GM12878 (cell line): ENCODE results near the gene NUDT7. TPM values are rescaled to one million over a fixed set of nuclear protein-coding genes. Genes with fewer than 3 reads are reported as not detected.

Experiments used
- ATAC-seq: fragments of 200-7000 bp; cut with Tn5 transposase; 3 replicates; pipeline ENCODE4 v1.9.1; 2020; ENCODE audit warnings: mild to moderate bottlenecking, moderate library complexity
- BruUV-seq: library from RNA; stranded (reverse); fragments of 400-500 nt; replicated peaks from 2 replicates; lab custom pipeline; 2021; lab: Mats Ljungman, UMichigan
- CTCF ChIA-PET: fragments of 300-600 bp; sonication (Branson Sonifier 250); formaldehyde crosslinking; extraction: SDS; loops from one replicate; lab custom pipeline; 2021; ENCODE audit warnings: inconsistent platforms; lab: Yijun Ruan, JAX
- POLR2A ChIA-PET: fragments of 350-600 bp; formaldehyde crosslinking; extraction: SDS; loops from one replicate; lab custom pipeline; 2021; ENCODE audit warnings: inconsistent platforms; lab: Charles Lee
- RAD21 ChIA-PET: fragments of 300-600 bp; sonication (Branson Sonifier 250); formaldehyde crosslinking; loops from one replicate; lab custom pipeline; 2023; ENCODE audit warnings: antibody characterized with exemption; ENCODE audit not compliant: unreplicated experiment; lab: Charles Lee
- SMC1A ChIA-PET: fragments of 300-600 bp; sonication (Branson Sonifier 250); formaldehyde crosslinking; loops from one replicate; lab custom pipeline; 2023; ENCODE audit not compliant: unreplicated experiment, uncharacterized antibody; lab: Charles Lee
- DNase-seq: peaks from one replicate; pipeline ENCODE4 v3.0.0-alpha.2; 2011; ENCODE audit warnings: low read depth, low spot score
- FAIRE-seq: peaks from 3 replicates; lab custom pipeline; 2011; peaks lifted over from hg19 to GRCh38; lab: Jason Lieb, UNC
- H2AFZ ChIP-seq: 2 replicates; pipeline ENCODE4 v1.6.0; 2011; ENCODE audit warnings: low read depth, low read length, control low read depth; ENCODE audit not compliant: control insufficient read depth
- H3K27ac ChIP-seq: 2 replicates; pipeline ENCODE4 v1.5.1; 2011; ENCODE audit warnings: control low read depth; ENCODE audit not compliant: control insufficient read depth, insufficient read depth
- H3K27me3 ChIP-seq, 2 experiments: replicated peaks in 1 of 2; 2 replicates each; pipeline versions ENCODE4 v1.6.0 to v1.6.1; 2011; ENCODE audit warnings: low read length in 1 of 2; ENCODE audit not compliant: control insufficient read depth in 2 of 2, insufficient read depth in 2 of 2
- H3K36me3 ChIP-seq, 2 experiments: 2 replicates each; pipeline ENCODE4 v1.5.1; 2011; ENCODE audit warnings: low read length in 1 of 2; ENCODE audit not compliant: control insufficient read depth in 2 of 2, insufficient read depth in 2 of 2
- H3K4me1 ChIP-seq: 2 replicates; pipeline ENCODE4 v1.6.1; 2011; ENCODE audit warnings: mild to moderate bottlenecking, low read length, moderate library complexity, mixed read lengths; ENCODE audit not compliant: control insufficient read depth, insufficient read depth
- H3K4me2 ChIP-seq: 2 replicates; pipeline ENCODE4 v1.6.0; 2011; ENCODE audit warnings: control low read depth; ENCODE audit not compliant: control insufficient read depth, insufficient read depth
- H3K4me3 ChIP-seq: fragments of 200-600 bp; sonication (generic); 2 replicates; pipeline ENCODE4 v1.5.1; 2016
- H3K79me2 ChIP-seq: 2 replicates; pipeline ENCODE4 v1.6.0; 2011; ENCODE audit warnings: low read length; ENCODE audit not compliant: control insufficient read depth, insufficient read depth
- H3K9ac ChIP-seq: 2 replicates; pipeline ENCODE4 v1.8.0; 2011; ENCODE audit warnings: low read length, control low read depth, mixed read lengths; ENCODE audit not compliant: control insufficient read depth, insufficient read depth
- H3K9me3 ChIP-seq: replicated peaks from 3 replicates; pipeline ENCODE4 v1.5.1; 2011; ENCODE audit warnings: mild to moderate bottlenecking, low read length; ENCODE audit not compliant: control insufficient read depth, insufficient read depth
- H4K20me1 ChIP-seq: 2 replicates; pipeline ENCODE4 v1.6.0; 2011; ENCODE audit not compliant: control insufficient read depth, insufficient read depth
- BCLAF1 ChIP-seq: fragments of 450-650 bp; IDR thresholded peaks from 2 replicates; pipeline ENCODE4 v1.6.1; 2017; ENCODE audit warnings: antibody characterized with exemption, mild to moderate bottlenecking, moderate library complexity
- CHD1 ChIP-seq: IDR thresholded peaks from 2 replicates; pipeline ENCODE4 v1.6.1; 2012; ENCODE audit warnings: low read depth, low read length, improper control_type of control experiment
- DPF2 ChIP-seq: fragments of 450-650 bp; IDR thresholded peaks from 2 replicates; pipeline ENCODE4 v1.6.1; 2017; ENCODE audit warnings: mild to moderate bottlenecking
- FOS ChIP-seq: IDR thresholded peaks from 3 replicates; pipeline ENCODE4 v1.6.1; 2011; ENCODE audit warnings: borderline replicate concordance; ENCODE audit not compliant: insufficient read length; ENCODE audit errors: extremely low read depth
- GABPA ChIP-seq: IDR thresholded peaks from 2 replicates; pipeline ENCODE4 v1.6.1; 2014; ENCODE audit warnings: antibody characterized with exemption, low read depth, mild to moderate bottlenecking, inconsistent platforms
- JUNB ChIP-seq: IDR thresholded peaks from 2 replicates; pipeline ENCODE4 v1.6.1; 2016; ENCODE audit warnings: antibody characterized with exemption, mild to moderate bottlenecking
- KDM1A ChIP-seq: fragments of 200-600 bp; sonication (generic); IDR thresholded peaks from 2 replicates; pipeline ENCODE4 v1.6.1; 2016; ENCODE audit warnings: borderline replicate concordance
- LARP7 ChIP-seq: fragments of 450-650 bp; IDR thresholded peaks from 2 replicates; pipeline ENCODE4 v1.6.1; 2017; ENCODE audit warnings: mild to moderate bottlenecking
- MEF2A ChIP-seq: IDR thresholded peaks from 2 replicates; pipeline ENCODE4 v1.6.1; 2011; ENCODE audit warnings: low read depth, mild to moderate bottlenecking, low read length, moderate library complexity; ENCODE audit not compliant: insufficient read depth
- PML ChIP-seq: IDR thresholded peaks from 2 replicates; pipeline ENCODE4 v1.6.1; 2012; ENCODE audit warnings: low read length, inconsistent platforms
- WGBS: methylation state at CpG from one replicate; pipeline ENCODE4 v1.1.6; 2016; ENCODE audit warnings: low lambda C conversion rate; ENCODE audit not compliant: insufficient replicate concordance, insufficient coverage; ENCODE audit errors: missing lambda C conversion rate; 5-methylcytosine and 5-hydroxymethylcytosine counted together
- in situ Hi-C: fragments of 300-500 bp; cut with MboI; formaldehyde crosslinking; loops from 9 replicates; pipeline ENCODE4 v1.14.3; 2018; ENCODE audit warnings: mixed read lengths
- intact Hi-C: fragments of 100-400 bp; cut with micrococcal nuclease; formaldehyde crosslinking; loops from one replicate; pipeline ENCODE4 v1.14.2; 2022; ENCODE audit not compliant: unreplicated experiment
- polyA plus RNA-seq, 11 experiments: library from polyadenylated mRNA; depleted of rRNA in 4 of 11; unstranded in 6 of 11; stranded (reverse) in 5 of 11; fragments of >200 nt; fragmentation: Nextera tagmentation in 4 of 11; fragmentation: Illumina TruSeq in 1 of 11; extraction: Ambion mirVana in 4 of 11; extraction: Trizol in 1 of 11; gene quantifications; 1 replicate in 1 of 11; 2 replicates in 10 of 11; pipeline versions ENCODE4 v1.2.1 to v1.2.3, GENCODE V29; 2011 to 2016; ENCODE audit warnings: inconsistent platforms in 2 of 11, missing spikeins in 2 of 11, low read depth in 1 of 11
- total RNA-seq, 4 experiments: library from RNA; depleted of rRNA in 3 of 4; stranded (reverse); fragments of >200 nt in 3 of 4; fragmentation: Illumina TruSeq in 1 of 4; extraction: Trizol in 1 of 4; gene quantifications; 2 replicates each; pipeline versions ENCODE4 v1.2.1 to v1.2.3, GENCODE V29; 2013 to 2021
- TF ChIP-seq, protein P1 (sequence below): fragments of 450-650 bp; formaldehyde crosslinking; IDR thresholded peaks from 2 replicates; pipeline ENCODE4 v1.4.0; 2020; ENCODE audit warnings: mild to moderate bottlenecking, moderate library complexity
- TF ChIP-seq, protein P2 (sequence below): IDR thresholded peaks from 2 replicates; pipeline ENCODE4 v1.6.1; 2011; ENCODE audit warnings: low read depth, mild to moderate bottlenecking, low read length, moderate library complexity, borderline replicate concordance; ENCODE audit errors: extremely low read depth

NUDT7 gene
- total and polyA plus RNA-seq, 10 of the 15 experiments (the other 5 are each of a cell fraction or from before 2014, with no cell fraction given), result 2.8 to 14.3 (median 5.2) TPM

DNA sequence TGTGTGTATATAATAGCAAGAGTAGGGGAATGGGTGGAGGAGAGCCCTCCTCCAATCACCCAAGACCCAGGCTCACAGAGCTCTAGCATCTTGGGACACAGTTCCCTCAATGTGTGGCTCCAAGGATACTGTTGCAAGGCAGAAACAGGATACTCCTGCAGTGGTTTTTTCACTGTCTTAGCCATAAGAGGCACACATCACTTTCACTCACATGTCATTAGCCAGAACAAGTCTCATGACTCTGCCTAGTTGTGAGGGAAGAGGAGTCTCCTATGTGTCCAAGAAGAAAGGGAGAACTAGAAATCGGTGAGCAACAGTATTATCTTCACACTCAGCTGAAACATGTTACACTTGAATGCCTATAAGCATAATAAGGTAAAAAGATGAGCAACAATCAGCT lies 11.1 kb upstream of the NUDT7 start:
- H2AFZ ChIP-seq, result no peak overlapping the region
- in situ Hi-C loops (no loop called here), intact Hi-C loops (no loop called here)
- SMC1A ChIA-PET, result no interaction called here
- ATAC-seq (no peak), FAIRE-seq (no peak), DNase-seq (no peak)
- H3K4me1 ChIP-seq, result no peaks in the 10 kb centered on the region
- H3K27ac ChIP-seq, result no peak overlapping the region
- H3K36me3 ChIP-seq, result no peaks in the 10 kb centered on the region
- TF ChIP-seq BCLAF1, result no peak
- no peak for TF ChIP-seq MEF2A
- TF ChIP-seq PML, result no peak
- no peak for TF ChIP-seq LARP7
- TF ChIP-seq CHD1, result no peak
- no peak overlapping the region for H3K4me2 ChIP-seq
- RAD21 ChIA-PET, result no interaction called here
- H3K9me3 ChIP-seq, result no peaks in the 10 kb centered on the region
- 0% methylated on average over 1 of the region's 1 CpG for WGBS
- H3K27me3 ChIP-seq, result no peaks in the 10 kb centered on the region; a peak in 2 of 4 replicates
- H4K20me1 ChIP-seq, result no peaks in the 10 kb centered on the region
- H3K9ac ChIP-seq, result no peak overlapping the region
- POLR2A ChIA-PET, result no interaction called here
- no TSS peak for BruUV-seq
- no peak overlapping the region for H3K4me3 ChIP-seq
- CTCF ChIA-PET, result no interaction called here
- H3K79me2 ChIP-seq, result no peaks in the 10 kb centered on the region

DNA sequence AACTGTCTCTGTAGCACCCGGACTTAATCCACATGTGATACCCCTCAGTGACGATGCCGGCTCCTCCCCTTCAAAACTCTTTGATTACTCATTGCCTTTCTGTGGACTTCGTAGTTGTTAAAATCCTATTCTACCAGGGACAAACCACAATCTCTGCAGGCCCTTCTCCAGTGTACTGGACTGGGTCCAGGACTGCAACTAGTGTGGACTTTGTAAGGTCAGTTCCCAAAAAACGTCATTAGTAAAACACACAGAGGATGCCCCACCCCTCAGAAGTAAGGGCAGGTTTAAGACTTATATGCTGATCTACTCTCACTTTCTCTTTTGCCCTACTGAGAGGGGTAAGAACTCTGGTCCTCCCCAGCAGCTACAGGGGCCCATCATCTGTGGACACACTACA lies 10.5 kb upstream of the NUDT7 start:
- ATAC-seq (no peak), FAIRE-seq (no peak), DNase-seq (no peak)
- intact Hi-C loops, result no loop called here
- ChIA-PET POLR2A (no interaction called here), SMC1A (no interaction called here), RAD21 (no interaction called here), CTCF (no interaction called here)
- Histone ChIP-seq H3K79me2 (no peaks in the 10 kb centered on the region), H3K27me3 (no peaks in the 10 kb centered on the region; a peak in 2 of 4 replicates), H3K9ac (no peak overlapping the region), H3K4me3 (no peak overlapping the region), H3K9me3 (no peaks in the 10 kb centered on the region), H3K27ac (no peak overlapping the region), H4K20me1 (no peaks in the 10 kb centered on the region), H3K4me1 (no peaks in the 10 kb centered on the region), H2AFZ (no peak overlapping the region), H3K4me2 (no peak overlapping the region), H3K36me3 (no peaks in the 10 kb centered on the region)
- BruUV-seq, result no TSS peak
- in situ Hi-C loops, result no loop called here
- WGBS, result 45% methylated on average over 5 of the region's 5 CpGs
- no peak for TF ChIP-seq PML
- no peak for TF ChIP-seq KDM1A
- TF ChIP-seq FOS, result no peak
- TF ChIP-seq, protein P1, sequence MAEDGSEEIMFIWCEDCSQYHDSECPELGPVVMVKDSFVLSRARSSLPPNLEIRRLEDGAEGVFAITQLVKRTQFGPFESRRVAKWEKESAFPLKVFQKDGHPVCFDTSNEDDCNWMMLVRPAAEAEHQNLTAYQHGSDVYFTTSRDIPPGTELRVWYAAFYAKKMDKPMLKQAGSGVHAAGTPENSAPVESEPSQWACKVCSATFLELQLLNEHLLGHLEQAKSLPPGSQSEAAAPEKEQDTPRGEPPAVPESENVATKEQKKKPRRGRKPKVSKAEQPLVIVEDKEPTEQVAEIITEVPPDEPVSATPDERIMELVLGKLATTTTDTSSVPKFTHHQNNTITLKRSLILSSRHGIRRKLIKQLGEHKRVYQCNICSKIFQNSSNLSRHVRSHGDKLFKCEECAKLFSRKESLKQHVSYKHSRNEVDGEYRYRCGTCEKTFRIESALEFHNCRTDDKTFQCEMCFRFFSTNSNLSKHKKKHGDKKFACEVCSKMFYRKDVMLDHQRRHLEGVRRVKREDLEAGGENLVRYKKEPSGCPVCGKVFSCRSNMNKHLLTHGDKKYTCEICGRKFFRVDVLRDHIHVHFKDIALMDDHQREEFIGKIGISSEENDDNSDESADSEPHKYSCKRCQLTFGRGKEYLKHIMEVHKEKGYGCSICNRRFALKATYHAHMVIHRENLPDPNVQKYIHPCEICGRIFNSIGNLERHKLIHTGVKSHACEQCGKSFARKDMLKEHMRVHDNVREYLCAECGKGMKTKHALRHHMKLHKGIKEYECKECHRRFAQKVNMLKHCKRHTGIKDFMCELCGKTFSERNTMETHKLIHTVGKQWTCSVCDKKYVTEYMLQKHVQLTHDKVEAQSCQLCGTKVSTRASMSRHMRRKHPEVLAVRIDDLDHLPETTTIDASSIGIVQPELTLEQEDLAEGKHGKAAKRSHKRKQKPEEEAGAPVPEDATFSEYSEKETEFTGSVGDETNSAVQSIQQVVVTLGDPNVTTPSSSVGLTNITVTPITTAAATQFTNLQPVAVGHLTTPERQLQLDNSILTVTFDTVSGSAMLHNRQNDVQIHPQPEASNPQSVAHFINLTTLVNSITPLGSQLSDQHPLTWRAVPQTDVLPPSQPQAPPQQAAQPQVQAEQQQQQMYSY (CRISPR knock-in tag), result no peak
- no peak for TF ChIP-seq DPF2
- no peak for TF ChIP-seq GABPA
- TF ChIP-seq, protein P2, sequence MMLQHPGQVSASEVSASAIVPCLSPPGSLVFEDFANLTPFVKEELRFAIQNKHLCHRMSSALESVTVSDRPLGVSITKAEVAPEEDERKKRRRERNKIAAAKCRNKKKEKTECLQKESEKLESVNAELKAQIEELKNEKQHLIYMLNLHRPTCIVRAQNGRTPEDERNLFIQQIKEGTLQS, result no peak
- TF ChIP-seq JUNB, result no peak
